Astrocyte (in vitro differentiated cells and primary cell): ENCODE data around the gene NOXO1. TPM values are rescaled to one million over a fixed set of nuclear protein-coding genes. Genes with fewer than 3 reads are reported as not detected.
A peak's percentile ranks its signal among the peaks of the same experiment; 100 is the strongest.

ENCODE experiments used
- DNase-seq: peaks from one replicate; pipeline ENCODE4 v3.0.0-alpha.2; 2010; ENCODE audit warnings: low read depth
- FAIRE-seq: peaks from 2 replicates; lab custom pipeline; 2011; peaks lifted over from hg19 to GRCh38; lab: Jason Lieb, UNC
- H2AFZ ChIP-seq: 2 replicates; pipeline ENCODE4 v1.6.0; 2012; ENCODE audit warnings: low read depth, low read length, inconsistent platforms
- H3K27ac ChIP-seq: 2 replicates; pipeline ENCODE4 v1.5.1; 2011; ENCODE audit warnings: low read depth, low read length, inconsistent platforms
- H3K27me3 ChIP-seq: 2 replicates; pipeline ENCODE4 v1.6.0; 2011; ENCODE audit warnings: low read length, inconsistent platforms; ENCODE audit not compliant: insufficient read depth
- H3K36me3 ChIP-seq: 2 replicates; pipeline ENCODE4 v1.5.1; 2011; ENCODE audit warnings: low read length, inconsistent platforms; ENCODE audit not compliant: insufficient read depth
- H3K4me1 ChIP-seq: 2 replicates; pipeline ENCODE4 v1.5.1; 2011; ENCODE audit warnings: low read length, inconsistent platforms; ENCODE audit not compliant: insufficient read depth
- H3K4me2 ChIP-seq: 2 replicates; pipeline ENCODE4 v1.6.0; 2012; ENCODE audit warnings: low read length, inconsistent platforms
- H3K4me3 ChIP-seq: 2 replicates; pipeline ENCODE4 v1.5.1; 2011; ENCODE audit warnings: low read depth, mild to moderate bottlenecking, low read length, inconsistent platforms; ENCODE audit not compliant: insufficient read depth
- H3K79me2 ChIP-seq: 2 replicates; pipeline ENCODE4 v1.6.0; 2012; ENCODE audit warnings: mild to moderate bottlenecking, low read length, inconsistent platforms; ENCODE audit not compliant: insufficient read depth
- H3K9ac ChIP-seq: 2 replicates; pipeline ENCODE4 v1.6.0; 2012; ENCODE audit warnings: mild to moderate bottlenecking, low read length, inconsistent platforms
- H3K9me3 ChIP-seq: 2 replicates; pipeline ENCODE4 v1.5.1; 2012; ENCODE audit warnings: low read depth, mild to moderate bottlenecking, low read length, inconsistent platforms; ENCODE audit not compliant: insufficient read depth
- H4K20me1 ChIP-seq: 2 replicates; pipeline ENCODE4 v1.6.0; 2012; ENCODE audit warnings: low read length, inconsistent platforms; ENCODE audit not compliant: insufficient read depth
- H3K27ac Mint-ChIP-seq: one replicate; pipeline ENCODE4 v1.8.0; 2021; ENCODE audit warnings: mild to moderate bottlenecking, mixed read lengths; ENCODE audit not compliant: unreplicated experiment
- H3K27me3 Mint-ChIP-seq: one replicate; pipeline ENCODE4 v1.8.0; 2021; ENCODE audit warnings: low read depth, mixed read lengths; ENCODE audit not compliant: unreplicated experiment
- H3K36me3 Mint-ChIP-seq: one replicate; pipeline ENCODE4 v1.8.0; 2021; ENCODE audit warnings: low read depth, mixed read lengths; ENCODE audit not compliant: unreplicated experiment
- H3K4me1 Mint-ChIP-seq: one replicate; pipeline ENCODE4 v1.8.0; 2021; ENCODE audit warnings: low read depth, mixed read lengths; ENCODE audit not compliant: unreplicated experiment
- H3K4me3 Mint-ChIP-seq: one replicate; pipeline ENCODE4 v1.8.0; 2021; ENCODE audit warnings: mild to moderate bottlenecking, moderate library complexity, mixed read lengths; ENCODE audit not compliant: unreplicated experiment
- H3K9me3 Mint-ChIP-seq: one replicate; pipeline ENCODE4 v1.8.0; 2021; ENCODE audit warnings: mild to moderate bottlenecking, mixed read lengths; ENCODE audit not compliant: unreplicated experiment
- CTCF ChIP-seq: IDR thresholded peaks from 2 replicates; pipeline ENCODE4 v1.5.1; 2011; ENCODE audit warnings: low read depth, mild to moderate bottlenecking, inconsistent platforms, low read length, moderate library complexity; ENCODE audit not compliant: insufficient read depth
- EZH2 ChIP-seq: IDR thresholded peaks from 2 replicates; pipeline ENCODE4 v1.6.1; 2012; ENCODE audit warnings: mild to moderate bottlenecking, low read length, inconsistent platforms; ENCODE audit not compliant: insufficient read depth
- total RNA-seq: library from RNA; stranded (reverse); gene quantifications from 2 replicates; pipeline ENCODE4 v1.2.1, GENCODE V29; 2021

The NOXO1 gene
- total RNA-seq, 1 donor from 2014 or later = 0.89 TPM

GRCh38 chr16:1992704-1993317 is 11.5 kb upstream of the NOXO1 start:
- peaks cover 6% of the 10 kb centered on the region for H3K36me3 ChIP-seq
- no peak overlapping the region for H3K27ac ChIP-seq
- peaks cover 7% of the 10 kb centered on the region for H3K36me3 Mint-ChIP-seq
- peaks cover 3% of the 10 kb centered on the region for H3K9me3 ChIP-seq
- FAIRE-seq (no peak), DNase-seq (no peak)
- no peak overlapping the region for H3K27ac Mint-ChIP-seq
- peaks cover 25% of the 10 kb centered on the region for H3K27me3 ChIP-seq
- TF ChIP-seq CTCF (no peak), EZH2 (no peak)
- peaks cover 2% of the 10 kb centered on the region for H3K4me1 Mint-ChIP-seq
- no peak overlapping the region for H3K9ac ChIP-seq
- H3K4me3 Mint-ChIP-seq = no peak overlapping the region
- H3K4me1 ChIP-seq = peaks cover 13% of the 10 kb centered on the region
- peaks cover 17% of the 10 kb centered on the region for H3K27me3 Mint-ChIP-seq
- H3K9me3 Mint-ChIP-seq = no peaks in the 10 kb centered on the region
- H4K20me1 ChIP-seq = peaks cover 12% of the 10 kb centered on the region
- peak overlapping the region; percentile 94 for H2AFZ ChIP-seq
- H3K4me2 ChIP-seq = peak overlapping the region; percentile 55
- H3K79me2 ChIP-seq = no peaks in the 10 kb centered on the region
- H3K4me3 ChIP-seq = no peak overlapping the region

- Histone ChIP-seq H3K4me2 (peak overlapping the region; percentile 77), H2AFZ (peak overlapping the region; percentile 94), H3K4me3 (no peak overlapping the region), H3K27ac (no peak overlapping the region), H4K20me1 (peaks cover 6% of the 10 kb centered on the region), H3K27me3 (peaks cover 25% of the 10 kb centered on the region), H3K9ac (no peak overlapping the region), H3K4me1 (peaks cover 13% of the 10 kb centered on the region), H3K79me2 (no peaks in the 10 kb centered on the region), H3K36me3 (peaks cover under 1% of the 10 kb centered on the region), H3K9me3 (peaks cover 3% of the 10 kb centered on the region)
- TF ChIP-seq EZH2 (no peak), CTCF (no peak)
- H3K27me3 Mint-ChIP-seq = peaks cover 17% of the 10 kb centered on the region
- FAIRE-seq (no peak), DNase-seq (peak; percentile 53)
- no peaks in the 10 kb centered on the region for H3K9me3 Mint-ChIP-seq
- no peaks in the 10 kb centered on the region for H3K4me1 Mint-ChIP-seq
- H3K27ac Mint-ChIP-seq = no peak overlapping the region
- H3K4me3 Mint-ChIP-seq = no peak overlapping the region
- peaks cover 2% of the 10 kb centered on the region for H3K36me3 Mint-ChIP-seq
These were observed 10.9 kb upstream of the NOXO1 start for GRCh38 chr16:1991948-1992703.

- Histone ChIP-seq H3K4me1 (peaks cover 13% of the 10 kb centered on the region), H3K4me2 (peak overlapping the region; percentile 77), H3K79me2 (no peaks in the 10 kb centered on the region), H3K9me3 (peaks cover 3% of the 10 kb centered on the region), H3K9ac (no peak overlapping the region), H2AFZ (peak overlapping the region; percentile 93), H3K27me3 (peaks cover 25% of the 10 kb centered on the region), H3K27ac (no peak overlapping the region), H3K4me3 (no peak overlapping the region), H3K36me3 (peaks cover 2% of the 10 kb centered on the region), H4K20me1 (peaks cover under 1% of the 10 kb centered on the region)
- Mint-ChIP-seq H3K27ac (peak overlapping the region; percentile 68), H3K4me3 (peak overlapping the region; percentile 58), H3K9me3 (no peaks in the 10 kb centered on the region), H3K27me3 (peaks cover 17% of the 10 kb centered on the region), H3K4me1 (no peaks in the 10 kb centered on the region), H3K36me3 (peaks cover 2% of the 10 kb centered on the region)
- TF ChIP-seq EZH2 = no peak
- no peak for TF ChIP-seq CTCF
- no peak for DNase-seq
- no peak for FAIRE-seq
These were observed 10.3 kb upstream of the NOXO1 start for GRCh38 chr16:1991588-1991947.
